Neural cell (in vitro differentiated cells): Measurements from ENCODE around the gene TRUB1. TPM values are rescaled to one million over a fixed set of nuclear protein-coding genes. Genes with fewer than 3 reads are reported as not detected.

Experiments used
- H2AFZ ChIP-seq: fragments of 200-600, 300-800 bp; sonication (generic), shearing (Covaris generic); 2 replicates; pipeline ENCODE4 v1.6.0; 2014; ENCODE audit warnings: low read depth, mild to moderate bottlenecking, antibody characterized with exemption, low read length, moderate library complexity
- H3F3A ChIP-seq: fragments of 200-600 bp; shearing (Covaris generic); 2 replicates; pipeline ENCODE4 v1.6.1; 2016; ENCODE audit warnings: mild to moderate bottlenecking, moderate library complexity, mixed read lengths, antibody characterized with exemption, low read length; ENCODE audit not compliant: insufficient read depth, poor library complexity, severe bottlenecking
- H3K27ac ChIP-seq: fragments of 200-600, 300-800 bp; sonication (generic), shearing (Covaris generic); 2 replicates; pipeline ENCODE4 v1.5.1; 2014; ENCODE audit warnings: mild to moderate bottlenecking, low read length, moderate library complexity
- H3K27me3 ChIP-seq: fragments of 300-800, 200-600 bp; sonication (generic), shearing (Covaris generic); 2 replicates; pipeline ENCODE4 v1.6.0; 2014; ENCODE audit warnings: mild to moderate bottlenecking, low read depth, low read length, moderate library complexity; ENCODE audit not compliant: insufficient read depth
- H3K36me3 ChIP-seq: fragments of 300-800, 200-600 bp; sonication (generic), shearing (Covaris generic); 2 replicates; pipeline ENCODE4 v1.5.1; 2014; ENCODE audit warnings: mild to moderate bottlenecking, antibody characterized with exemption, low read length, moderate library complexity; ENCODE audit not compliant: insufficient read depth
- H3K4me2 ChIP-seq: fragments of 300-800, 200-600 bp; sonication (generic), shearing (Covaris generic); 2 replicates; pipeline ENCODE4 v1.6.0; 2014; ENCODE audit warnings: mild to moderate bottlenecking, low read length
- H3K4me3 ChIP-seq: fragments of 300-800, 200-600 bp; sonication (generic), shearing (Covaris generic); 2 replicates; pipeline ENCODE4 v1.5.1; 2014; ENCODE audit warnings: mild to moderate bottlenecking, low read length, moderate library complexity
- H3K79me2 ChIP-seq: fragments of 200-600 bp; shearing (Covaris generic); replicated peaks from 2 replicates; pipeline ENCODE4 v1.6.0; 2014; ENCODE audit warnings: mild to moderate bottlenecking, low read length, moderate library complexity; ENCODE audit not compliant: insufficient read depth
- H3K9ac ChIP-seq: fragments of 300-800, 200-600 bp; sonication (generic), shearing (Covaris generic); 2 replicates; pipeline ENCODE4 v1.6.1; 2016; ENCODE audit warnings: mild to moderate bottlenecking, low read length, mixed read lengths
- H3K9me2 ChIP-seq: fragments of 200-600 bp; shearing (Covaris generic); 2 replicates; pipeline ENCODE4 v1.6.1; 2016; ENCODE audit warnings: mild to moderate bottlenecking, low read length, mixed read lengths; ENCODE audit not compliant: insufficient read depth
- H3K9me3 ChIP-seq: fragments of 200-600, 300-800 bp; sonication (generic), shearing (Covaris generic); 2 replicates; pipeline ENCODE4 v1.6.1; 2016; ENCODE audit warnings: mild to moderate bottlenecking, mixed run types, low read length, moderate library complexity, mixed read lengths
- H4K20me1 ChIP-seq: fragments of 200-600 bp; shearing (Covaris generic); 2 replicates; pipeline ENCODE4 v1.6.1; 2016; ENCODE audit warnings: mild to moderate bottlenecking, mixed run types; ENCODE audit not compliant: insufficient read depth
- EP300 ChIP-seq: fragments of 450-650 bp; conservative IDR thresholded peaks from 2 replicates; pipeline ENCODE4 v1.6.1; 2014; ENCODE audit warnings: antibody characterized with exemption, mild to moderate bottlenecking, moderate library complexity; ENCODE audit not compliant: poor library complexity, severe bottlenecking
- EZH2 ChIP-seq: fragments of 200-600, 300-800 bp; shearing (Covaris generic), sonication (generic); IDR thresholded peaks from 2 replicates; pipeline ENCODE4 v1.6.1; 2014; ENCODE audit warnings: antibody characterized with exemption, low read length, borderline replicate concordance, mild to moderate bottlenecking; ENCODE audit not compliant: insufficient read depth, poor library complexity, severe bottlenecking
- MXI1 ChIP-seq: fragments of 450-650 bp; conservative IDR thresholded peaks from 2 replicates; pipeline ENCODE4 v1.6.1; 2014; ENCODE audit warnings: antibody characterized with exemption, mild to moderate bottlenecking; ENCODE audit not compliant: poor library complexity, severe bottlenecking
- POLR2AphosphoS5 ChIP-seq: IDR thresholded peaks from 2 replicates; pipeline ENCODE4 v1.6.1; 2012
- RAD21 ChIP-seq: fragments of 450-650 bp; conservative IDR thresholded peaks from 2 replicates; pipeline ENCODE4 v1.6.1; 2014; ENCODE audit warnings: antibody characterized with exemption, mild to moderate bottlenecking, moderate library complexity
- SMC3 ChIP-seq: fragments of 450-650 bp; conservative IDR thresholded peaks from 2 replicates; pipeline ENCODE4 v1.6.1; 2014; ENCODE audit warnings: antibody characterized with exemption, mild to moderate bottlenecking, moderate library complexity; ENCODE audit not compliant: poor library complexity
- TAF1 ChIP-seq: IDR thresholded peaks from 2 replicates; pipeline ENCODE4 v1.6.1; 2012; ENCODE audit warnings: low read depth
- polyA plus RNA-seq: library from polyadenylated mRNA; depleted of rRNA; stranded (reverse); fragments of >200 nt; gene quantifications from 2 replicates; pipeline ENCODE4 v1.2.3, GENCODE V29; 2014
- TF ChIP-seq, protein P1 (sequence below): fragments of 450-650 bp; IDR thresholded peaks from 2 replicates; pipeline ENCODE4 v1.5.1; 2014; ENCODE audit warnings: antibody characterized with exemption, mild to moderate bottlenecking, moderate library complexity; ENCODE audit not compliant: poor library complexity, severe bottlenecking
- TF ChIP-seq, protein P2 (sequence below): IDR thresholded peaks from 2 replicates; pipeline ENCODE4 v1.6.1; 2012; ENCODE audit warnings: borderline replicate concordance

TRUB1 gene
- polyA plus RNA-seq, 1 donor from 2014 or later, result 48.8 TPM

DNA sequence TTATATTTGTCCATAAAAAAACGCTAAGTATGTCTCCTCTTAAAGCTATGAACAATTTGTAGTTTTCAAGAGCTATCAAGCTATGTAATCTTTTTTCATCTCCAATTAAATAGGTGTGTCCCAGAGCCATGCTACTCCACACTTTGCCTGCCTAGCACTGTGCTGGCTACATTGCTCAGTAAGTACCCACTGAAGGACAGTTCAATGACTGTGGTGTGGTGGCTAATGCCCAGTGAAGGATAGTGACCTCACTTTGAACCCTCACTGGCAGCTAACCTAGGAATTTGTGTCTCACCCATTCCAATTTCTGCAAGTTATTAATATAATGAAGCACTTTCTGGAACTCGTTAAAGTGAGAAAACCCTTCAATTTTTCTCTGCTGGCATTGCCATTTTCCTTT, 14.4 kb upstream of the TRUB1 start:
- Histone ChIP-seq H3K27me3 (no peaks in the 10 kb centered on the region), H3F3A (no peaks in the 10 kb centered on the region), H2AFZ (no peak overlapping the region), H3K9me3 (no peaks in the 10 kb centered on the region), H3K9me2 (no peaks in the 10 kb centered on the region), H3K27ac (no peak overlapping the region), H3K79me2 (no peaks in the 10 kb centered on the region), H3K4me2 (no peak overlapping the region), H3K4me3 (no peak overlapping the region), H4K20me1 (no peaks in the 10 kb centered on the region), H3K36me3 (no peaks in the 10 kb centered on the region), H3K9ac (no peak overlapping the region)
- no peak for TF ChIP-seq EZH2
- TF ChIP-seq, protein P1, sequence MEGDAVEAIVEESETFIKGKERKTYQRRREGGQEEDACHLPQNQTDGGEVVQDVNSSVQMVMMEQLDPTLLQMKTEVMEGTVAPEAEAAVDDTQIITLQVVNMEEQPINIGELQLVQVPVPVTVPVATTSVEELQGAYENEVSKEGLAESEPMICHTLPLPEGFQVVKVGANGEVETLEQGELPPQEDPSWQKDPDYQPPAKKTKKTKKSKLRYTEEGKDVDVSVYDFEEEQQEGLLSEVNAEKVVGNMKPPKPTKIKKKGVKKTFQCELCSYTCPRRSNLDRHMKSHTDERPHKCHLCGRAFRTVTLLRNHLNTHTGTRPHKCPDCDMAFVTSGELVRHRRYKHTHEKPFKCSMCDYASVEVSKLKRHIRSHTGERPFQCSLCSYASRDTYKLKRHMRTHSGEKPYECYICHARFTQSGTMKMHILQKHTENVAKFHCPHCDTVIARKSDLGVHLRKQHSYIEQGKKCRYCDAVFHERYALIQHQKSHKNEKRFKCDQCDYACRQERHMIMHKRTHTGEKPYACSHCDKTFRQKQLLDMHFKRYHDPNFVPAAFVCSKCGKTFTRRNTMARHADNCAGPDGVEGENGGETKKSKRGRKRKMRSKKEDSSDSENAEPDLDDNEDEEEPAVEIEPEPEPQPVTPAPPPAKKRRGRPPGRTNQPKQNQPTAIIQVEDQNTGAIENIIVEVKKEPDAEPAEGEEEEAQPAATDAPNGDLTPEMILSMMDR, result no peak
- no peak for TF ChIP-seq MXI1
- no peak for TF ChIP-seq TAF1
- TF ChIP-seq EP300, result no peak

- H3K27me3 ChIP-seq, result no peaks in the 10 kb centered on the region
- no peaks in the 10 kb centered on the region for H3K9me2 ChIP-seq
- H2AFZ ChIP-seq, result no peak overlapping the region
- no peak overlapping the region for H3K9ac ChIP-seq
- TF ChIP-seq, protein P1, result no peak
- peak; percentile 48 for TF ChIP-seq EP300
- no peak for TF ChIP-seq SMC3
- TF ChIP-seq, protein P2, sequence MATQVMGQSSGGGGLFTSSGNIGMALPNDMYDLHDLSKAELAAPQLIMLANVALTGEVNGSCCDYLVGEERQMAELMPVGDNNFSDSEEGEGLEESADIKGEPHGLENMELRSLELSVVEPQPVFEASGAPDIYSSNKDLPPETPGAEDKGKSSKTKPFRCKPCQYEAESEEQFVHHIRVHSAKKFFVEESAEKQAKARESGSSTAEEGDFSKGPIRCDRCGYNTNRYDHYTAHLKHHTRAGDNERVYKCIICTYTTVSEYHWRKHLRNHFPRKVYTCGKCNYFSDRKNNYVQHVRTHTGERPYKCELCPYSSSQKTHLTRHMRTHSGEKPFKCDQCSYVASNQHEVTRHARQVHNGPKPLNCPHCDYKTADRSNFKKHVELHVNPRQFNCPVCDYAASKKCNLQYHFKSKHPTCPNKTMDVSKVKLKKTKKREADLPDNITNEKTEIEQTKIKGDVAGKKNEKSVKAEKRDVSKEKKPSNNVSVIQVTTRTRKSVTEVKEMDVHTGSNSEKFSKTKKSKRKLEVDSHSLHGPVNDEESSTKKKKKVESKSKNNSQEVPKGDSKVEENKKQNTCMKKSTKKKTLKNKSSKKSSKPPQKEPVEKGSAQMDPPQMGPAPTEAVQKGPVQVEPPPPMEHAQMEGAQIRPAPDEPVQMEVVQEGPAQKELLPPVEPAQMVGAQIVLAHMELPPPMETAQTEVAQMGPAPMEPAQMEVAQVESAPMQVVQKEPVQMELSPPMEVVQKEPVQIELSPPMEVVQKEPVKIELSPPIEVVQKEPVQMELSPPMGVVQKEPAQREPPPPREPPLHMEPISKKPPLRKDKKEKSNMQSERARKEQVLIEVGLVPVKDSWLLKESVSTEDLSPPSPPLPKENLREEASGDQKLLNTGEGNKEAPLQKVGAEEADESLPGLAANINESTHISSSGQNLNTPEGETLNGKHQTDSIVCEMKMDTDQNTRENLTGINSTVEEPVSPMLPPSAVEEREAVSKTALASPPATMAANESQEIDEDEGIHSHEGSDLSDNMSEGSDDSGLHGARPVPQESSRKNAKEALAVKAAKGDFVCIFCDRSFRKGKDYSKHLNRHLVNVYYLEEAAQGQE, result no peak
- TF ChIP-seq RAD21, result no peak
- no peak for TF ChIP-seq MXI1
- TF ChIP-seq TAF1, result no peak
- peak; percentile 37 for TF ChIP-seq POLR2AphosphoS5
- TF ChIP-seq EZH2, result no peak
- no peaks in the 10 kb centered on the region for H3F3A ChIP-seq
- no peaks in the 10 kb centered on the region for H4K20me1 ChIP-seq
- H3K4me2 ChIP-seq, result peak overlapping the region; percentile 23
- H3K9me3 ChIP-seq, result no peaks in the 10 kb centered on the region
- peak overlapping the region; percentile 18 for H3K27ac ChIP-seq
- H3K36me3 ChIP-seq, result no peaks in the 10 kb centered on the region
- peak overlapping the region; percentile 26 for H3K4me3 ChIP-seq
- no peaks in the 10 kb centered on the region for H3K79me2 ChIP-seq
Observed at GRCh38 chr10:114925587-114926586, 12.1 kb upstream of the TRUB1 start.
